ENCODE data around the gene MVD.
A peak's percentile ranks its signal among the peaks of the same experiment; 100 is the strongest.

The MVD gene

DNA sequence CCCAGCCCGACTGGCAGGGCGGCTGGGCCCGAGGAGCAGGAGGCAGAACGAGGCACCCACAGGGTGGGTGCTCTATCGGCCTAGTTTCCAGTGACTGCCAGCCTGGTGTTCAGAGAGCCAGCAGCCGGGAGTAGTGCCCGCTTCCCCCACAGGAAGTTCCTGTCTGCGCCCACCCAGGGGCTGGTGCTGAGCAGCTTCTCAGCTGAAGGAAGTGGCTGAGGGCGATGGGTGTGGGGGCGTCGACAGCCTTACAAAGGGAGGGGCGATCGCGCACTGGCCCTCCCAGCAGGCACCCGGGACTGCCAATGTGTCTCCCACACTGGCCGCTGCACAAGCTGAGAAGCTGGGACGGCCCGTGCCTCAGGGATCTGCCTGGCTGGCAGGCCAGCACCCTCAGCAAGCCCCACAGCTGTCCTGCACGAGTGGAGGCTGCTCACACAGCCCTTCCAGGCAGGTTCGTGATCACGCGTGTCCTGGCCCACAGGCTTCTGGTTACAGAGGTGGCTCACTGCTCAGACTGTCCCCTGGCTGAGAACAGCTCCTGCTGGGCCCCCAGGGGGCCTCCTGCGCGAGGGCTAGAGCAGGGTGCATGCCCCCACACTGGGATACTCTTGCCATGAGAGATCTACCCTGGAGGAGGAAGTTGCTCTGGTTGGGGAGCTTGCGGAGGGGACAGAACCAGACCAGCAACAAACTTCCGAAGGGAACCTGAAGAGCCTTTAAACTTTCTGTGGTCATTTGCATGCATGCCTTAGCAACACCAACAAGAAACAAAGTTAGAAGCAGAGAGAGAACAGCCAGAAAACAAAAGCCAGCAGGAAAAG, 40.8 kb upstream of the MVD start:
- peaks cover 16 to 59% of the 10 kb centered on the region in 2 donors for H3K4me1 ChIP-seq (ENCODE audit: control insufficient read depth in 1 of 2, insufficient read depth in 2 of 2, low read length in 2 of 2)
- no peaks in the 10 kb centered on the region for H3K9me3 ChIP-seq (ENCODE audit: control insufficient read depth in 1 of 2, low read length in 2 of 2)
- H3K36me3 ChIP-seq (ENCODE audit: control insufficient read depth in 1 of 2, insufficient read depth in 2 of 2, low read length in 2 of 2), result peaks cover 4 to 5% of the 10 kb centered on the region in 2 donors
- peak overlapping the region in 1 of 2 donors; percentile 59 for H3K9ac ChIP-seq (ENCODE audit: low read depth in 1 of 2, low read length in 2 of 2)
- peak overlapping the region; percentile 50 for H3K27ac ChIP-seq (ENCODE audit: low read depth, low read length)
- no peaks in the 10 kb centered on the region for H3K27me3 ChIP-seq (ENCODE audit: control insufficient read depth in 1 of 2, insufficient read depth in 2 of 2, low read length in 2 of 2)
- H3K4me3 ChIP-seq (ENCODE audit: low read depth in 1 of 2, low read length in 2 of 2), result peak overlapping the region; percentile 53 to 94

DNA sequence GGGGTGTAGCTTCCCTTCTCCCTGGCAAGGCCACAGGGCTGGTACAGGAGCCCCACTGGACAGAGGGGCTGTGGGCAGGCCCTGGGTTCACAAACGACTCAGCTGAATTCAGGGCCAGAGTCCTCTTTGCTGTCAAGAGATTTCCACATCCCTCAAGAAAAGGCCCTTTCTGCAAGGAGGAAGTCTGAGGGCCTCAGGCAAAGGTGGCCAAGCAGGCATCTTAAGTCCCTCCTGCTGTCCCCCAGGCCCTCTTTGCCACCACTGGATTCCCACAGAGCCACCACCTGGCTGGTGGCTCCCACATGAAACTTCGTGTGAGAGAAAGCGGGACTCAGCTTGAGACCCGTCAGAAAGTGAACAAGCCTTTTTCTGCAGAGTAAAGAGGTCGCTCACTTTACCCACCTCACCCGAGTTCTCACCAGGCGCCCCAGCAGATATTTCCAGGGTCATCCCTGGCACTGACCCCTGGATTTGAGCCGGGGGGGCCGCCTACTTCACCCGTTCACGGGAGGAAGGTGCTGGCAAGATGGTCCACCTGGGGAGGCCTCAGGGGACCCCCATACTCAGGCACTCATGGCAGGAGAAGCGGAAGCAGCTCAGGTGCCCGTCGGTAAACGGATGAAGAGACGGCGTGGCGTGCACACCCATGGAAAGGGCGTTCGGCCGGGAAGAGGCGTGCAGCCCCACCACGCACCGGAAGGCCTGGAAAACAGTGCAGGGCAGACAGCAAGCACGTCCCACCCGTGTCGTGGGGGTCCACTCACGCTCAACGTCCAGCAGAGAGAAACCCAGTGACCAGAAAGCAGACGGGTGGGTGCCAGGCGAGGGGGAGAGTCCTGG, 39.7 kb upstream of the MVD start:
- H3K4me1 ChIP-seq (ENCODE audit: control insufficient read depth in 1 of 2, insufficient read depth in 2 of 2, low read length in 2 of 2), result peaks cover 16 to 59% of the 10 kb centered on the region in 2 donors
- H3K4me3 ChIP-seq (ENCODE audit: low read depth in 1 of 2, low read length in 2 of 2), result peak overlapping the region; percentile 26 to 53
- peak overlapping the region; percentile 32 for H3K27ac ChIP-seq (ENCODE audit: low read depth, low read length)
- H3K27me3 ChIP-seq (ENCODE audit: control insufficient read depth in 1 of 2, insufficient read depth in 2 of 2, low read length in 2 of 2), result no peaks in the 10 kb centered on the region
- no peaks in the 10 kb centered on the region for H3K9me3 ChIP-seq (ENCODE audit: control insufficient read depth in 1 of 2, low read length in 2 of 2)
- peak overlapping the region in 1 of 2 donors; percentile 59 for H3K9ac ChIP-seq (ENCODE audit: low read depth in 1 of 2, low read length in 2 of 2)
- H3K36me3 ChIP-seq (ENCODE audit: control insufficient read depth in 1 of 2, insufficient read depth in 2 of 2, low read length in 2 of 2), result peaks cover 5 to 13% of the 10 kb centered on the region in 2 donors

DNA sequence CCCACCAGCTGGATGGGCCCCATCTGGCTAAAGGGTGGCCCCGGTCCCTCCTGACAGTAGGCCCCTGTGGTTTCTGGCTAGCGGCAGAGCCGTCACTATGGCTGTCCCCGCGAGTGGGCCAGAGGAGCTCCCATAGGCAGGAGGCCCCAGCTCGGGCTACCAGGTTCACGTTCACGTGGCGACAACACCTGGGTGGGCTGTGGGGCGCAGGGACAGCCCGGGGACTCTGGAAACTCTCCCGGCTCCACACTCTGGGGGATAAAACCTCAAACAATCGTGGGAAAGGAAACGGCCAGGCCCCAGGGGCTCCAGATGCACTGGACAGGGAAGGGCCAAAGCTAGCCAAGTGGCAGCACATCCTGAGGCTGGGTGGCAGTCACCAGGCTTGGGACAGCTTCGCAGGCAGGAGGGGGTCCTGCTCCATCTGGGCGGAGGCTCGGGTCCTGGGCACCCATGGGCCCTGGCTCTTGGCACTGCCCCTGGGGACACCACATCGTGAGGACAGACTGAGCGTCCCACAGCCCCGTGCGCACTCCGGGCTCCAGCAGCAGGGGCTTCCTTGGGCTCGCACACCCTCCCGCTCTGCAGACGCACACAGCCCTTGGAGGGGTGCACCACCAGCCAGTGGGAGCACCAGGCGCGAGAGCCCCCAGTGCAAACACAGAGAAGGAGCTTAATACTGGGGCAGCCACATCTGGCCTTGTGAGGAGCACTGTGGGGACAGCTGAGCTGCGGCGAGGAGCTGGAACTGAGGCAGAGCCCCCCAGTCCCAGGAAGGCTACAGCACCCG, 38.9 kb upstream of the MVD start:
- peak overlapping the region; percentile 32 to 47 for H3K4me3 ChIP-seq (ENCODE audit: low read depth in 1 of 2, low read length in 2 of 2)
- peaks cover 5 to 18% of the 10 kb centered on the region in 2 donors for H3K36me3 ChIP-seq (ENCODE audit: control insufficient read depth in 1 of 2, insufficient read depth in 2 of 2, low read length in 2 of 2)
- H3K9me3 ChIP-seq (ENCODE audit: control insufficient read depth in 1 of 2, low read length in 2 of 2), result no peaks in the 10 kb centered on the region
- peak overlapping the region; percentile 73 for H3K27ac ChIP-seq (ENCODE audit: low read depth, low read length)
- H3K27me3 ChIP-seq (ENCODE audit: control insufficient read depth in 1 of 2, insufficient read depth in 2 of 2, low read length in 2 of 2), result no peaks in the 10 kb centered on the region
- peak overlapping the region; percentile 38 to 51 for H3K9ac ChIP-seq (ENCODE audit: low read depth in 1 of 2, low read length in 2 of 2)
- peaks cover 9 to 50% of the 10 kb centered on the region in 2 donors for H3K4me1 ChIP-seq (ENCODE audit: control insufficient read depth in 1 of 2, insufficient read depth in 2 of 2, low read length in 2 of 2)

DNA sequence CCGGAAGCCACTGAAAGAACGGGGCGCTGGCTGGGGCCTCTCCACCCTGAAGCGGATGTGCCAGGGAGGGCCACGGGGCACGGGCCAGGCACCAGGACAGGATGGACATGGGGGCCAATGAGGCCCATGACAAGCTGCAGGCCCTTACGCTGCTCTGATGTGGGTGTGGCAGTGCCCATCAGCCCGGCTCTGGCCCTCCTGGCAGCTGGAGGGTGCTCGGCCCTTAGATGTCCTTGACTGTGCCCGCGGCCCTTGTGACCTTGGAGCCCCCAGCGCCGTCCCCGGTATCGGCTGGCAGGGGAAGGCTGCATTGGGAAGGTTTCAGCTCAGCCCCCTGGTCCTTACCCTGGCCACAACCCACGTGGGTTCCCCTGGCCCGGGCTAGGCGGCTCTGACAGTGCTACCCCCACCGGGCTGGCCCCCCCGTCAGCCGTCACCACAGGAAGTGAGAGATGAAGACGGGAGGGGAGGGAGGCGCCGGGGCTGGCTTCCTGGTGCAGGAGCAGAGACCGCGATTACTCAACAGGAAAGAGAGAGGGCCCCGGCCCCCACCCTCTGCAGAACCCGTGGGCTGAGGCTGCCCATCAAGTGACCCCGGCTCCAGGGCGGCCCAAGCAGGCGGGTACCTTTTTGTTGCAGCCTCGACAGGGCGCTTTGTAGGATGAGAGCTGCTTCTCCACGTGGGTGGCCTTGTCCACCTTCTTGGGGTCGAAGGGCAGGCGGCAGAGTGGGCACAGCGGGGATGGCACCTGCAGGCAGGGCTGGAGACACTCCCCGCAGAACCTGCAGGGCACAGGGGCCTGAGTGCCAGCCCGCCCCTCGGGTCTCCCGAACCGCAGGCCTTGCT, 38.0 kb upstream of the MVD start:
- H3K27ac ChIP-seq (ENCODE audit: low read depth, low read length), result peak overlapping the region; percentile 73
- peak overlapping the region; percentile 38 to 51 for H3K9ac ChIP-seq (ENCODE audit: low read depth in 1 of 2, low read length in 2 of 2)
- H3K36me3 ChIP-seq (ENCODE audit: control insufficient read depth in 1 of 2, insufficient read depth in 2 of 2, low read length in 2 of 2), result peaks cover 5 to 25% of the 10 kb centered on the region in 2 donors
- peak overlapping the region; percentile 47 to 51 for H3K4me3 ChIP-seq (ENCODE audit: low read depth in 1 of 2, low read length in 2 of 2)
- H3K27me3 ChIP-seq (ENCODE audit: control insufficient read depth in 1 of 2, insufficient read depth in 2 of 2, low read length in 2 of 2), result no peaks in the 10 kb centered on the region
- H3K9me3 ChIP-seq (ENCODE audit: control insufficient read depth in 1 of 2, low read length in 2 of 2), result no peaks in the 10 kb centered on the region
- H3K4me1 ChIP-seq (ENCODE audit: control insufficient read depth in 1 of 2, insufficient read depth in 2 of 2, low read length in 2 of 2), result peaks cover 8 to 49% of the 10 kb centered on the region in 2 donors

DNA sequence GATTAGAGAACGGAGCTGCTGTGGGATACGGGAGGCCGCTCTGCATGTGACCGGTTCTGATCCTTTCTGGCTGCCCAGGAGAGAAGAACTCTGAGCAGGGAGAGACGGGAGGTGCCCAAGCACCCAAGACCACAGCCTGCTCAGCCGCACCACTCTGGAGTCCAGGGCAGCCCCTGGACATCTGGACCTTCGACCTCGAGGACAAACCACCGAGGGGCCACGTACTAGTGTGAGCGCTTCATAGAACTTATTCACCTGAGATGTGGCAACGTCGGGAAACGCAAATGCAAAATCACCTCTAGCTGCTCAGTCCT, 37.4 kb upstream of the MVD start:
- Histone ChIP-seq H3K27ac (ENCODE audit: low read depth, low read length) (peak overlapping the region; percentile 73), H3K36me3 (ENCODE audit: control insufficient read depth in 1 of 2, insufficient read depth in 2 of 2, low read length in 2 of 2) (peaks cover 5 to 28% of the 10 kb centered on the region in 2 donors), H3K4me1 (ENCODE audit: control insufficient read depth in 1 of 2, insufficient read depth in 2 of 2, low read length in 2 of 2) (peaks cover 6 to 45% of the 10 kb centered on the region in 2 donors)

DNA sequence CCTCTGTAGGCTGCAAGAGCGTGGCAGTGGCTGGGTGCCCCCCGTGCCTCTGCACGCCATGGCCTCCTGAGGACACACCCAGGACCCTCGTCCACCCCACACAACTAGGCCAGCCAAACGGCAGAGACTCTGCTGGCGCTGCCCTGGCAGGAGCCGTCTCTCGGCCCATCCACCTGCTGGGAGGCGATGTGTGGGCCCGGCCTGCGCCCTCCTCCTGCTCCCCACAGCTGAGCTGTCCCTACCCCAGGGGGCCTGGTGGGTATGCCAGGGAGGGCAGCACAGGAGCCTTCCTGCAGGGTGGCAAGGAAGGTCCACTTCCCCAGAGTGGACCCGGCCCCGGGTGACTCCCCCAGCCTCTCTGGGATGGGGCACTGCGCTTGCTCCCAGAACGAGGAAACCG, 36.3 kb upstream of the MVD start:
- H3K27ac ChIP-seq (ENCODE audit: low read depth, low read length), result no peak overlapping the region
- peaks cover 0 to 36% of the 10 kb centered on the region in 2 donors for H3K4me1 ChIP-seq (ENCODE audit: control insufficient read depth in 1 of 2, insufficient read depth in 2 of 2, low read length in 2 of 2)
- no peak overlapping the region for H3K9ac ChIP-seq (ENCODE audit: low read depth in 1 of 2, low read length in 2 of 2)
- H3K4me3 ChIP-seq (ENCODE audit: low read depth in 1 of 2, low read length in 2 of 2), result no peak overlapping the region
- no peaks in the 10 kb centered on the region for H3K27me3 ChIP-seq (ENCODE audit: control insufficient read depth in 1 of 2, insufficient read depth in 2 of 2, low read length in 2 of 2)
- peaks cover 5 to 28% of the 10 kb centered on the region in 2 donors for H3K36me3 ChIP-seq (ENCODE audit: control insufficient read depth in 1 of 2, insufficient read depth in 2 of 2, low read length in 2 of 2)
- no peaks in the 10 kb centered on the region for H3K9me3 ChIP-seq (ENCODE audit: control insufficient read depth in 1 of 2, low read length in 2 of 2)

More for the DNA sequence above, 37.4 kb upstream of the MVD start:
- H3K9me3 ChIP-seq (ENCODE audit: control insufficient read depth in 1 of 2, low read length in 2 of 2), result no peaks in the 10 kb centered on the region
- H3K27me3 ChIP-seq (ENCODE audit: control insufficient read depth in 1 of 2, insufficient read depth in 2 of 2, low read length in 2 of 2), result no peaks in the 10 kb centered on the region
- peak overlapping the region; percentile 18 to 37 for H3K9ac ChIP-seq (ENCODE audit: low read depth in 1 of 2, low read length in 2 of 2)
- H3K4me3 ChIP-seq (ENCODE audit: low read depth in 1 of 2, low read length in 2 of 2), result peak overlapping the region; percentile 36 to 51

DNA sequence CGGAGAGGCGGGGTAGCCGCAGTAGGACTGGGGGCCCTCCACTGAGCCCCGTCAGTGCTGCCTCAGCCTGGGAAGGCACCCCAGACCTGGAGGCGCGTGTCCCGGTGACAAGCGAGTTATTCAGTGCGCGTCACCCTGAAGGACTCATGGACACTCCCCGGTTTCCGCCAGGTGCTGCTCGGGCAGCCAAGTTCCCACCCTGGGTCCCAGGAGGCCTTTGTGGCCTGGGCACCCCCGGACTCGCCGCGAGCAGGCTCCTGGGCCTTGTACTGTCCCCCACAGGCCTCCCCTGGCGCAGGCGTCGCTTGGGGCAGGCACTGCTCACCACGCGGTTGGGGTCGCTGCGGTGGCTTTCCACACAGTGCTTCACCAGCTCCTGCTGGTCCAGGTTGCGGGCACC, 35.8 kb upstream of the MVD start:
- Histone ChIP-seq H3K4me1 (ENCODE audit: control insufficient read depth in 1 of 2, insufficient read depth in 2 of 2, low read length in 2 of 2) (peaks cover 0 to 33% of the 10 kb centered on the region in 2 donors), H3K4me3 (ENCODE audit: low read depth in 1 of 2, low read length in 2 of 2) (no peak overlapping the region), H3K9me3 (ENCODE audit: control insufficient read depth in 1 of 2, low read length in 2 of 2) (no peaks in the 10 kb centered on the region), H3K27ac (ENCODE audit: low read depth, low read length) (no peak overlapping the region), H3K27me3 (ENCODE audit: control insufficient read depth in 1 of 2, insufficient read depth in 2 of 2, low read length in 2 of 2) (no peaks in the 10 kb centered on the region), H3K36me3 (ENCODE audit: control insufficient read depth in 1 of 2, insufficient read depth in 2 of 2, low read length in 2 of 2) (peaks cover 5 to 28% of the 10 kb centered on the region in 2 donors), H3K9ac (ENCODE audit: low read depth in 1 of 2, low read length in 2 of 2) (no peak overlapping the region)

DNA sequence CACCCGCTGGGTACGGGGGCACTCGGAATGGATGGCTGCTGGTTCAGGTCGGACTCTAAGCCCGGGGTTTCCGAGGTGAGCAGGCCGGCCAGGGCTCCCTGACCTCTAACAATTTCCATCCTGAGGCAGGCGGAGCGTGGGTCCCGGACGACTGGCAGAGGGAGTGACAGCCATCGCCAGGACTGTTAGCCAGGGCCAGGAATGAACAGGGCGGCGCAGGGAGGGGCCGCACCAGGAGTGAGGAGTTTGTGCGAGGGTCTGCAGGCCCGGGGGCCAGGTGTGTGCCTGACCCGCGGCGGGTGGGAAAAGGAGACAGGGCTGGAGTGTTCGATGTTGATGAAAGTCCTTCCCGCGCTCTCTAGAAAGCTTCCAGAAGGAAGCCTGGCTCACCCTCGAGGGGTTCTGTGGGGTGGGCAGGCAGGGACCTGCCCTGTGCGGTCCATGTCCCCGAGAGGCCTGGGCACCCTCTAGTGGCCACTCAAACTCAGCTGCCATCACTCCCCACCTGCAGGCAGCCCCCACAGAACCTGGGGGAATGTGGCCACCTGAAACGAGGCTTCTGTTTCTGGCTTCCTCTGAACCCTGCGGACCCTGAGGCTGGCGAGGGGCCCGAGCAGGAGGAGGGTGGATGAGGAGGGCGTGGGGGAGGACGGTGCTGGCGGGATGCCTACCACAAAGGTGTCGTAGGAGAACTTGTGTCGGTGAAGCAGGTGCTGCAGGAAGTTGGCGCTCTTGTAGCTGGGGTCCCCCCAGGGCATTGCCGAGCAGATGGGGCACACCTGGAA, 35.1 kb upstream of the MVD start:
- Histone ChIP-seq H3K27ac (ENCODE audit: low read depth, low read length) (no peak overlapping the region), H3K9ac (ENCODE audit: low read depth in 1 of 2, low read length in 2 of 2) (no peak overlapping the region), H3K36me3 (ENCODE audit: control insufficient read depth in 1 of 2, insufficient read depth in 2 of 2, low read length in 2 of 2) (peaks cover 5 to 28% of the 10 kb centered on the region in 2 donors), H3K27me3 (ENCODE audit: control insufficient read depth in 1 of 2, insufficient read depth in 2 of 2, low read length in 2 of 2) (no peaks in the 10 kb centered on the region), H3K9me3 (ENCODE audit: control insufficient read depth in 1 of 2, low read length in 2 of 2) (no peaks in the 10 kb centered on the region), H3K4me3 (ENCODE audit: low read depth in 1 of 2, low read length in 2 of 2) (no peak overlapping the region), H3K4me1 (ENCODE audit: control insufficient read depth in 1 of 2, insufficient read depth in 2 of 2, low read length in 2 of 2) (peaks cover 0 to 28% of the 10 kb centered on the region in 2 donors)

Measured in duodenal mucosa (tissue), 2 donors.